IPS-18a (cell line): Measurements from ENCODE around the gene GRIA1.
A peak's percentile ranks its signal among the peaks of the same experiment; 100 is the strongest.

ENCODE experiments used
- H3K27ac ChIP-seq: one replicate; pipeline ENCODE4 v1.5.1; 2013; ENCODE audit warnings: low read length
- H3K27me3 ChIP-seq: one replicate; pipeline ENCODE4 v1.6.1; 2013; ENCODE audit warnings: mild to moderate bottlenecking, low read length; ENCODE audit not compliant: control insufficient read depth, insufficient read depth
- H3K36me3 ChIP-seq: one replicate; pipeline ENCODE4 v1.6.1; 2013; ENCODE audit warnings: low read depth, low read length; ENCODE audit not compliant: control insufficient read depth
- H3K4me1 ChIP-seq: one replicate; pipeline ENCODE4 v1.6.1; 2013; ENCODE audit warnings: low read depth, low read length; ENCODE audit not compliant: control insufficient read depth
- H3K4me3 ChIP-seq: one replicate; pipeline ENCODE4 v1.5.1; 2013; ENCODE audit warnings: low read length
- H3K9ac ChIP-seq: one replicate; pipeline ENCODE4 v1.6.1; 2013; ENCODE audit warnings: mild to moderate bottlenecking, low read length, moderate library complexity
- H3K9me3 ChIP-seq: one replicate; pipeline ENCODE4 v1.6.1; 2013; ENCODE audit warnings: low read depth, low read length; ENCODE audit not compliant: control insufficient read depth

The GRIA1 gene

GRCh38 chr5:153490118-153491037, at the start of gene GRIA1:
Gene GRIA1, plus strand, starts transcription at chr5:153490670.
- Histone ChIP-seq H3K4me3 (peak within 1 kb of the TSS; percentile 58), H3K4me1 (peaks cover 17% of the 10 kb centered on the region), H3K9ac (peak within 1 kb of the TSS; percentile 8), H3K36me3 (no peaks in the 10 kb centered on the region), H3K27ac (no peak within 1 kb of the TSS), H3K27me3 (peaks cover 19% of the 10 kb centered on the region), H3K9me3 (no peaks in the 10 kb centered on the region)

GRCh38 chr5:153445875-153446579, 44.4 kb upstream of the GRIA1 start:
- H3K9ac ChIP-seq: no peak overlapping the region
- H3K27me3 ChIP-seq: no peaks in the 10 kb centered on the region

GRCh38 chr5:153447534-153447933, 42.9 kb upstream of the GRIA1 start:
- Histone ChIP-seq H3K4me3 (no peak overlapping the region), H3K27me3 (no peaks in the 10 kb centered on the region), H3K9ac (no peak overlapping the region), H3K4me1 (no peaks in the 10 kb centered on the region), H3K27ac (no peak overlapping the region), H3K36me3 (no peaks in the 10 kb centered on the region), H3K9me3 (no peaks in the 10 kb centered on the region)

More at GRCh38 chr5:153445875-153446579, 44.4 kb upstream of the GRIA1 start:
- Histone ChIP-seq H3K4me1 (no peaks in the 10 kb centered on the region), H3K36me3 (no peaks in the 10 kb centered on the region), H3K27ac (no peak overlapping the region), H3K4me3 (no peak overlapping the region), H3K9me3 (no peaks in the 10 kb centered on the region)

GRCh38 chr5:153456354-153456753, 34.1 kb upstream of the GRIA1 start:
- no peak overlapping the region for H3K27ac ChIP-seq

GRCh38 chr5:153456993-153457392, 33.5 kb upstream of the GRIA1 start:
- H3K9ac ChIP-seq: no peak overlapping the region
- H3K4me3 ChIP-seq: no peak overlapping the region
- H3K27me3 ChIP-seq: no peaks in the 10 kb centered on the region
- H3K36me3 ChIP-seq: no peaks in the 10 kb centered on the region
- H3K9me3 ChIP-seq: no peaks in the 10 kb centered on the region
- peaks cover 7% of the 10 kb centered on the region for H3K4me1 ChIP-seq
- H3K27ac ChIP-seq: no peak overlapping the region

More at GRCh38 chr5:153456354-153456753, 34.1 kb upstream of the GRIA1 start:
- Histone ChIP-seq H3K27me3 (no peaks in the 10 kb centered on the region), H3K9me3 (no peaks in the 10 kb centered on the region), H3K4me1 (peaks cover 7% of the 10 kb centered on the region), H3K36me3 (no peaks in the 10 kb centered on the region), H3K4me3 (no peak overlapping the region), H3K9ac (no peak overlapping the region)

- Histone ChIP-seq H3K9me3 (no peaks in the 10 kb centered on the region), H3K9ac (no peak overlapping the region), H3K27ac (no peak overlapping the region), H3K27me3 (no peaks in the 10 kb centered on the region), H3K36me3 (no peaks in the 10 kb centered on the region), H3K4me3 (no peak overlapping the region), H3K4me1 (peaks cover 7% of the 10 kb centered on the region)
These were observed 32.2 kb upstream of the GRIA1 start for GRCh38 chr5:153458268-153458667.

GRCh38 chr5:153459051-153459743, 31.3 kb upstream of the GRIA1 start:
- no peak overlapping the region for H3K27ac ChIP-seq
- no peaks in the 10 kb centered on the region for H3K9me3 ChIP-seq
- H3K4me3 ChIP-seq: no peak overlapping the region

GRCh38 chr5:153460421-153460820, 30.0 kb upstream of the GRIA1 start:
- Histone ChIP-seq H3K4me3 (no peak overlapping the region), H3K9me3 (no peaks in the 10 kb centered on the region)

More at GRCh38 chr5:153459051-153459743, 31.3 kb upstream of the GRIA1 start:
- Histone ChIP-seq H3K27me3 (no peaks in the 10 kb centered on the region), H3K36me3 (no peaks in the 10 kb centered on the region), H3K4me1 (peaks cover 7% of the 10 kb centered on the region), H3K9ac (no peak overlapping the region)

GRCh38 chr5:153461341-153461740, 29.1 kb upstream of the GRIA1 start:
- Histone ChIP-seq H3K4me3 (no peak overlapping the region), H3K27me3 (no peaks in the 10 kb centered on the region), H3K36me3 (no peaks in the 10 kb centered on the region), H3K9me3 (no peaks in the 10 kb centered on the region), H3K9ac (no peak overlapping the region), H3K4me1 (peaks cover 2% of the 10 kb centered on the region), H3K27ac (no peak overlapping the region)

More at GRCh38 chr5:153460421-153460820, 30.0 kb upstream of the GRIA1 start:
- Histone ChIP-seq H3K27me3 (no peaks in the 10 kb centered on the region), H3K4me1 (peaks cover 7% of the 10 kb centered on the region), H3K36me3 (no peaks in the 10 kb centered on the region), H3K9ac (no peak overlapping the region), H3K27ac (no peak overlapping the region)

GRCh38 chr5:153463806-153464205, 26.7 kb upstream of the GRIA1 start:
- H3K27ac ChIP-seq: no peak overlapping the region
- no peak overlapping the region for H3K9ac ChIP-seq
- no peaks in the 10 kb centered on the region for H3K9me3 ChIP-seq
- H3K4me3 ChIP-seq: no peak overlapping the region
- H3K27me3 ChIP-seq: no peaks in the 10 kb centered on the region
- no peaks in the 10 kb centered on the region for H3K4me1 ChIP-seq
- no peaks in the 10 kb centered on the region for H3K36me3 ChIP-seq

- H3K4me1 ChIP-seq: no peaks in the 10 kb centered on the region
- H3K27me3 ChIP-seq: no peaks in the 10 kb centered on the region
- H3K4me3 ChIP-seq: no peak overlapping the region
- H3K9me3 ChIP-seq: no peaks in the 10 kb centered on the region
- H3K36me3 ChIP-seq: no peaks in the 10 kb centered on the region
- H3K27ac ChIP-seq: no peak overlapping the region
- no peak overlapping the region for H3K9ac ChIP-seq
These were observed 22.9 kb upstream of the GRIA1 start for GRCh38 chr5:153467546-153467945.
